IMR-90 (cell line): Measurements from ENCODE around the gene GRIK3.

Experiments
- BHLHE40 ChIP-seq: fragments of 150-350 bp; IDR thresholded peaks from 2 replicates; pipeline ENCODE4 v1.6.1; 2016; ENCODE audit warnings: mild to moderate bottlenecking, low read depth, low read length
- CEBPB ChIP-seq: IDR thresholded peaks from 2 replicates; pipeline ENCODE4 v1.6.1; 2012; ENCODE audit warnings: low read depth, low read length, improper control_type of control experiment
- ELK1 ChIP-seq: fragments of 150-350 bp; IDR thresholded peaks from 2 replicates; pipeline ENCODE4 v1.6.1; 2016; ENCODE audit warnings: low read depth, mild to moderate bottlenecking, low read length, moderate library complexity, borderline replicate concordance
- FOS ChIP-seq: fragments of 150-350 bp; IDR thresholded peaks from 2 replicates; pipeline ENCODE4 v1.6.1; 2016; ENCODE audit warnings: low read depth, low read length
- MAFK ChIP-seq: IDR thresholded peaks from 2 replicates; pipeline ENCODE4 v1.6.1; 2012; ENCODE audit warnings: low read depth, low read length, improper control_type of control experiment
- MAZ ChIP-seq: IDR thresholded peaks from 2 replicates; pipeline ENCODE4 v1.6.1; 2012; ENCODE audit warnings: low read depth, mild to moderate bottlenecking, low read length, improper control_type of control experiment, moderate library complexity, borderline replicate concordance
- MXI1 ChIP-seq: IDR thresholded peaks from 2 replicates; pipeline ENCODE4 v1.6.1; 2012; ENCODE audit warnings: low read depth, mild to moderate bottlenecking, low read length, moderate library complexity, borderline replicate concordance
- NFE2L2 ChIP-seq: fragments of 150-350 bp; IDR thresholded peaks from 2 replicates; pipeline ENCODE4 v1.6.1; 2016; ENCODE audit warnings: low read depth, mild to moderate bottlenecking, low read length
- POLR2A ChIP-seq: IDR thresholded peaks from 2 replicates; pipeline ENCODE4 v1.6.1; 2012; ENCODE audit warnings: mild to moderate bottlenecking, low read depth, low read length
- RAD21 ChIP-seq: IDR thresholded peaks from 2 replicates; pipeline ENCODE4 v1.6.1; 2012; ENCODE audit warnings: low read length, improper control_type of control experiment
- SMC3 ChIP-seq: fragments of 150-350 bp; IDR thresholded peaks from 2 replicates; pipeline ENCODE4 v1.6.1; 2016; ENCODE audit warnings: low read depth, mild to moderate bottlenecking, antibody characterized with exemption, low read length, moderate library complexity
- TF ChIP-seq, protein P1 (sequence below): fragments of 150-350 bp; IDR thresholded peaks from 2 replicates; pipeline ENCODE4 v1.6.1; 2017; ENCODE audit warnings: mild to moderate bottlenecking, antibody characterized with exemption, low read length, low read depth
- TF ChIP-seq, protein P2 (sequence below): conservative IDR thresholded peaks from 2 replicates; pipeline ENCODE4 v1.5.1; 2012; ENCODE audit warnings: mild to moderate bottlenecking, low read depth, low read length, improper control_type of control experiment

DNA sequence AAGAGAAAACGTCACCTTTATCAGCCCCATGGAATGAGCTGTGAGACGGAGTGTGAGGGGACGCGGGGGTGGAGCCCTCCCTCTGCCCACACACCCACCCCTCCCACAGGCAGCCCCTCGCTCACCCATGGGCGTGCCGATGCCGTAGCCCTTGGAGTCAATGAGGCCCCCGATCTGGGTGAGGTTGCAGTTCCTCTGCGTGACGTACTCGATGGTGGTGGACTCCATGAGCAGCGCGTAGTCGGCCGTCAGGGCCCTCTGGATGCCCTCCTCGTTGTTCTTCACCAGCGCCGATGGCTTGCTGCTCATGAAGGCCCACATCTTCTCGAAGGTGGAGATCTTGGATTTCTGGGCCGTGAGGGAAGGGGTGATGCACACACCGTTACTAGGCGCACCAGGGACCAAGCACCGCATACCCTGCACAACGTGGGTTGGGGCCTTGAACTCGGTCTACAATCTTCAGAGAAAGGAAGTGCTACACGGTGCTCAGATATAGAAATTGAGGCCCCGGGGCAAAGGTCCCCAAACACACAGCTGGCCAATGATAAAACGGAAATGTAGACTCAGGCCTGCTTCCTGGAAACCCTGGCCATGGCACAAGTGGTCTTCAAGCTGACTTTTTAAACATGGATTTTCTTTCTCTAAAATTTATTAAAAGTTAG is 228.2 kb downstream of the GRIK3 start:
- TF ChIP-seq POLR2A: no peak
- TF ChIP-seq BHLHE40: no peak
- TF ChIP-seq, protein P1, sequence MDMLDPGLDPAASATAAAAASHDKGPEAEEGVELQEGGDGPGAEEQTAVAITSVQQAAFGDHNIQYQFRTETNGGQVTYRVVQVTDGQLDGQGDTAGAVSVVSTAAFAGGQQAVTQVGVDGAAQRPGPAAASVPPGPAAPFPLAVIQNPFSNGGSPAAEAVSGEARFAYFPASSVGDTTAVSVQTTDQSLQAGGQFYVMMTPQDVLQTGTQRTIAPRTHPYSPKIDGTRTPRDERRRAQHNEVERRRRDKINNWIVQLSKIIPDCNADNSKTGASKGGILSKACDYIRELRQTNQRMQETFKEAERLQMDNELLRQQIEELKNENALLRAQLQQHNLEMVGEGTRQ: no peak
- TF ChIP-seq, protein P2, sequence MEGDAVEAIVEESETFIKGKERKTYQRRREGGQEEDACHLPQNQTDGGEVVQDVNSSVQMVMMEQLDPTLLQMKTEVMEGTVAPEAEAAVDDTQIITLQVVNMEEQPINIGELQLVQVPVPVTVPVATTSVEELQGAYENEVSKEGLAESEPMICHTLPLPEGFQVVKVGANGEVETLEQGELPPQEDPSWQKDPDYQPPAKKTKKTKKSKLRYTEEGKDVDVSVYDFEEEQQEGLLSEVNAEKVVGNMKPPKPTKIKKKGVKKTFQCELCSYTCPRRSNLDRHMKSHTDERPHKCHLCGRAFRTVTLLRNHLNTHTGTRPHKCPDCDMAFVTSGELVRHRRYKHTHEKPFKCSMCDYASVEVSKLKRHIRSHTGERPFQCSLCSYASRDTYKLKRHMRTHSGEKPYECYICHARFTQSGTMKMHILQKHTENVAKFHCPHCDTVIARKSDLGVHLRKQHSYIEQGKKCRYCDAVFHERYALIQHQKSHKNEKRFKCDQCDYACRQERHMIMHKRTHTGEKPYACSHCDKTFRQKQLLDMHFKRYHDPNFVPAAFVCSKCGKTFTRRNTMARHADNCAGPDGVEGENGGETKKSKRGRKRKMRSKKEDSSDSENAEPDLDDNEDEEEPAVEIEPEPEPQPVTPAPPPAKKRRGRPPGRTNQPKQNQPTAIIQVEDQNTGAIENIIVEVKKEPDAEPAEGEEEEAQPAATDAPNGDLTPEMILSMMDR: no peak
- no peak for TF ChIP-seq MAFK
- TF ChIP-seq ELK1: no peak
- no peak for TF ChIP-seq RAD21
- no peak for TF ChIP-seq FOS
- TF ChIP-seq MAZ: no peak
- TF ChIP-seq SMC3: no peak
- no peak for TF ChIP-seq CEBPB
- TF ChIP-seq NFE2L2: no peak
- TF ChIP-seq MXI1: no peak
